Calu3 (cell line): ENCODE data around the gene CD200. TPM values are rescaled to one million over a fixed set of nuclear protein-coding genes. Genes with fewer than 3 reads are reported as not detected.

Source experiments
- BruUV-seq: library from RNA; stranded (reverse); fragments of 400-500 nt; replicated peaks from 2 replicates; lab custom pipeline; 2021; lab: Mats Ljungman, UMichigan
- CTCF ChIA-PET: fragments of 300-600 bp; sonication (Branson Sonifier 250); formaldehyde crosslinking; loops from one replicate; lab custom pipeline; 2022; ENCODE audit warnings: antibody characterized with exemption; lab: Charles Lee
- DNase-seq: peaks from one replicate; pipeline ENCODE4 v3.0.0; 2022
- H3K27ac Mint-ChIP-seq: one replicate; pipeline ENCODE4 v1.8.0; 2022; ENCODE audit warnings: mixed read lengths; ENCODE audit not compliant: unreplicated experiment
- H3K27me3 Mint-ChIP-seq: one replicate; pipeline ENCODE4 v1.8.0; 2022; ENCODE audit warnings: mixed read lengths; ENCODE audit not compliant: unreplicated experiment
- H3K36me3 Mint-ChIP-seq: one replicate; pipeline ENCODE4 v1.8.0; 2022; ENCODE audit warnings: mild to moderate bottlenecking, moderate library complexity, mixed read lengths; ENCODE audit not compliant: insufficient read depth, unreplicated experiment
- H3K4me1 Mint-ChIP-seq: one replicate; pipeline ENCODE4 v1.8.0; 2022; ENCODE audit warnings: mild to moderate bottlenecking, low read depth, mixed read lengths; ENCODE audit not compliant: unreplicated experiment
- H3K4me3 Mint-ChIP-seq: one replicate; pipeline ENCODE4 v1.8.0; 2022; ENCODE audit warnings: mild to moderate bottlenecking, low read depth, moderate library complexity, mixed read lengths; ENCODE audit not compliant: unreplicated experiment
- H3K9me3 Mint-ChIP-seq: one replicate; pipeline ENCODE4 v1.8.0; 2022; ENCODE audit warnings: low read depth, mixed read lengths; ENCODE audit not compliant: unreplicated experiment
- CTCF ChIP-seq: fragments of 200-600 bp; IDR thresholded peaks from one replicate; pipeline ENCODE4 v1.8.0; 2022; ENCODE audit warnings: antibody characterized with exemption; ENCODE audit not compliant: unreplicated experiment
- intact Hi-C: fragments of 100-400 bp; cut with micrococcal nuclease; formaldehyde crosslinking; loops from one replicate; pipeline ENCODE4 v1.10.0; 2022; ENCODE audit not compliant: unreplicated experiment
- total RNA-seq: library from RNA; stranded (reverse); gene quantifications from 2 replicates; pipeline ENCODE4 v1.2.3, GENCODE V29; 2022

CD200 gene
- total RNA-seq, 1 experiment from 2014 or later = not detected

GRCh38 chr3:112334691-112335433, 1.9 kb downstream of the CD200 start:
- intact Hi-C loops = no loop called here
- BruUV-seq = no TSS peak
- TF ChIP-seq CTCF = no peak
- no peaks in the 10 kb centered on the region for H3K4me1 Mint-ChIP-seq
- no peaks in the 10 kb centered on the region for H3K36me3 Mint-ChIP-seq
- H3K9me3 Mint-ChIP-seq = no peaks in the 10 kb centered on the region
- no peak overlapping the region for H3K4me3 Mint-ChIP-seq
- CTCF ChIA-PET = interaction anchor here (0.5 kb wide), 1 partner anchor 852 kb away, joined by 4 read pairs; no protein-coding TSS in a partner anchor
- H3K27ac Mint-ChIP-seq = no peak overlapping the region
- no peak for DNase-seq
- peaks cover 14% of the 10 kb centered on the region for H3K27me3 Mint-ChIP-seq

GRCh38 chr3:112335434-112335781, 2.5 kb downstream of the CD200 start:
- no peak overlapping the region for H3K27ac Mint-ChIP-seq
- BruUV-seq = no TSS peak
- peaks cover 14% of the 10 kb centered on the region for H3K27me3 Mint-ChIP-seq
- H3K9me3 Mint-ChIP-seq = no peaks in the 10 kb centered on the region
- intact Hi-C loops = no loop called here
- CTCF ChIA-PET = no interaction called here
- no peak overlapping the region for H3K4me3 Mint-ChIP-seq
- no peak for TF ChIP-seq CTCF
- DNase-seq = no peak
- H3K36me3 Mint-ChIP-seq = no peaks in the 10 kb centered on the region
- H3K4me1 Mint-ChIP-seq = no peaks in the 10 kb centered on the region

- no peaks in the 10 kb centered on the region for H3K9me3 Mint-ChIP-seq
- no peaks in the 10 kb centered on the region for H3K36me3 Mint-ChIP-seq
- H3K4me1 Mint-ChIP-seq = no peaks in the 10 kb centered on the region
- BruUV-seq = no TSS peak
- no peak overlapping the region for H3K27ac Mint-ChIP-seq
- DNase-seq = no peak
- no peak for TF ChIP-seq CTCF
- intact Hi-C loops = no loop called here
- peaks cover 14% of the 10 kb centered on the region for H3K27me3 Mint-ChIP-seq
- CTCF ChIA-PET = no interaction called here
- no peak overlapping the region for H3K4me3 Mint-ChIP-seq
Measured at GRCh38 chr3:112338021-112338726, 5.2 kb downstream of the CD200 start.

- Mint-ChIP-seq H3K27me3 (peaks cover 14% of the 10 kb centered on the region), H3K4me1 (no peaks in the 10 kb centered on the region), H3K27ac (no peak overlapping the region), H3K4me3 (no peak overlapping the region), H3K36me3 (no peaks in the 10 kb centered on the region), H3K9me3 (peaks cover under 1% of the 10 kb centered on the region)
- CTCF ChIA-PET = no interaction called here
- intact Hi-C loops = no loop called here
- no peak for DNase-seq
- no TSS peak for BruUV-seq
- no peak for TF ChIP-seq CTCF
Measured at GRCh38 chr3:112338727-112339056, 5.7 kb downstream of the CD200 start.
